Fibroblast of the aortic adventitia (primary cell): Measurements from ENCODE around the gene IDI1. TPM values are rescaled to one million over a fixed set of nuclear protein-coding genes. Genes with fewer than 3 reads are reported as not detected.

Experiments used
- DNase-seq: peaks from one replicate; pipeline ENCODE4 v3.0.0-alpha.2; 2010; ENCODE audit warnings: low read depth
- H3K4me3 ChIP-seq: 2 replicates; pipeline ENCODE4 v1.5.1; 2011; ENCODE audit warnings: low read depth, mild to moderate bottlenecking, control low read depth, low read length, moderate library complexity
- total RNA-seq: library from RNA; depleted of rRNA; stranded (reverse); fragments of >200 nt; gene quantifications from 2 replicates; pipeline ENCODE4 v1.2.3, GENCODE V29; 2012; ENCODE audit warnings: low replicate concordance
- TF ChIP-seq, protein P1 (sequence below): IDR thresholded peaks from 2 replicates; pipeline ENCODE4 v1.5.1; 2011; ENCODE audit warnings: mild to moderate bottlenecking, low read length, control low read depth, inconsistent platforms; ENCODE audit not compliant: insufficient read depth

The IDI1 gene
- total RNA-seq, 1 donor = 48.1 TPM

DNA sequence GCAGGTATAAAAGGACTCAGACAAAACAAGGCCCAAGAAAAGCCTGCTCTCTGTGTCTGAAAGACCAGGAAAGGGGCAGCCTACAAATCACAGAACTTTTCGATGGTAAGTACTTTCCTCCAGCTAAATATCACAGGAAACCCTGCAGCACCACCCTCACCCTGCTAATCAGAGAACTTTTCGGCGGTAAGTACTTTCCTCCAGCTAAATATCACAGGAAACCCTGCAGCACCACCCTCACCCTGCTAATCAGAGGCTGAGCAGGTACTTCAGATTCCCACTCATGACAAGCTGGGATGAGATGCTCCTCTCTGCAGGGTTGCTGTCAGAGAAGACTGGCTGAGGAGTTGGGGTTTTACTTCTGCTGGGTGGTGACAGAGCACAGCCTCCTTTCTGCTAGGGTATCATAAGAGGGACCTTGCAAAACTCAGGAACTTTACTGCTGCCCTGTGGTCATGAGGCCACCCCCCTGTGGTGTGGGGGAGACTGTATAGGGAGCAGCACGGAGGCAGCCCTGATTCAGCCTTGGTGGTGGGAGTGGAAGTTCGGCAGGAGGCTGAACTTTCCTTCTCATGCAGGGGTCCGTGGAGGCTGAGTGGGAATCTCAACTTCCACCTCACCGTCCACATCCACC is 14.4 kb upstream of the IDI1 start:
- TF ChIP-seq, protein P1, sequence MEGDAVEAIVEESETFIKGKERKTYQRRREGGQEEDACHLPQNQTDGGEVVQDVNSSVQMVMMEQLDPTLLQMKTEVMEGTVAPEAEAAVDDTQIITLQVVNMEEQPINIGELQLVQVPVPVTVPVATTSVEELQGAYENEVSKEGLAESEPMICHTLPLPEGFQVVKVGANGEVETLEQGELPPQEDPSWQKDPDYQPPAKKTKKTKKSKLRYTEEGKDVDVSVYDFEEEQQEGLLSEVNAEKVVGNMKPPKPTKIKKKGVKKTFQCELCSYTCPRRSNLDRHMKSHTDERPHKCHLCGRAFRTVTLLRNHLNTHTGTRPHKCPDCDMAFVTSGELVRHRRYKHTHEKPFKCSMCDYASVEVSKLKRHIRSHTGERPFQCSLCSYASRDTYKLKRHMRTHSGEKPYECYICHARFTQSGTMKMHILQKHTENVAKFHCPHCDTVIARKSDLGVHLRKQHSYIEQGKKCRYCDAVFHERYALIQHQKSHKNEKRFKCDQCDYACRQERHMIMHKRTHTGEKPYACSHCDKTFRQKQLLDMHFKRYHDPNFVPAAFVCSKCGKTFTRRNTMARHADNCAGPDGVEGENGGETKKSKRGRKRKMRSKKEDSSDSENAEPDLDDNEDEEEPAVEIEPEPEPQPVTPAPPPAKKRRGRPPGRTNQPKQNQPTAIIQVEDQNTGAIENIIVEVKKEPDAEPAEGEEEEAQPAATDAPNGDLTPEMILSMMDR = no peak
- no peak overlapping the region for H3K4me3 ChIP-seq
- no peak for DNase-seq

DNA sequence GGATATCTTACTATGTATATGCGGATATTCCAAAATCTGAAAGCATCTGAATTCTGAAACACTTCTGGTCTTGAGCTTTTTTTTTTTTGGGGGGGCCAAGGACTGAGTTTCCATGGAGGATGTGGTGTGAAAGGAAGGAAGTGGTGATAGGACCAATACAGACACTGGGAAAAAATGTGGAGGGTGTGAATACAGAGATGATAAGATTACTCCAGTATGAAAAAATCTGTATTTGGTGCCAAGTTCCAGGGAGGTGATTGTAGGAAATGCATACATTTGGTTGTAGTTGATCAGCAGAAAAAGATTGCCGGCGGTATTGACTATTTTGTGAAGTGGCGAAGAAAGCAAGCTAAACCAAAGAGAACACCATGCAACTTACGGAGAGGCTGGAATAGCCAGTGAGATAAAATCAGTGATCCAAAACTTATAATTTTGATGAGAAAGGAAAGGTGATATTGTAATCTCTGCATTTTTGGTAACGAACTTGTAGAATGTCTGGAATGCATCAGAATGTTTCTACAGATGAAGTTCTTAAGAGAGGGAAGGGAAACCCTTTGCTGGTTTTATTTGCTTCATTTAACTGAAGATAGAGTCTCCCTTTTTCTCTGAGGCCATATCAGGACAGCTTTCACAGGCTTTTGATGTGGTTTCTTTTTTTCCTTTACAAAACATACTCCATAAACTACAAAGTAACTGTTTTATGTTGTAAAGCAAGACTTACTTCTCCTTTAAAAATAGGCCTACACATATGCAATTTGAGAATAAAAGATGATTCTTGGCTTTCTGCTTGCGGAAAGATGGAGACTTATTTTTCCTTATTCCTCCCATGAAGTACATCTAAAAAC is 13.2 kb upstream of the IDI1 start:
- peak; percentile 56 for DNase-seq

DNA sequence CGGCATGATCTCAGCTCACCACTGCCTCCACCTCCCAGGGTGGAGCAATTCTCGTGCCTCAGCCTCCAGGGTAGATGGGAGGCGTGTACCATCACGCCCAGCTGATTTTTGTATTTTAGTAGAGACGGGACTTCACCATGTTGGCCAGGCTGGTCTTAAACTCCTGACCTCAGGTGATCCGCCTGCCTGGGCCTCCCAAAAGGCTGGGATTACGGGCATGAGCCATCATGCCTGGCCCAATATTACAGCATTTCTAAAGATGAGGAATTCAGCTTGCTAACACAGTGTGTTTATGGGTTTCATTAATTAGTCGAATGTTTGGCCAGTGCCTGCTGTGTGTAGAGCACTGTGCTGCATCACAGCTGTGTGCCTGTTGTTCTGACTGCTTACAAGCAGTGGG is 11.0 kb upstream of the IDI1 start:
- TF ChIP-seq, protein P1 = no peak
- no peak for DNase-seq
- H3K4me3 ChIP-seq = no peak overlapping the region

More for the DNA sequence above, 13.2 kb upstream of the IDI1 start:
- TF ChIP-seq, protein P1 = no peak
- no peak overlapping the region for H3K4me3 ChIP-seq

DNA sequence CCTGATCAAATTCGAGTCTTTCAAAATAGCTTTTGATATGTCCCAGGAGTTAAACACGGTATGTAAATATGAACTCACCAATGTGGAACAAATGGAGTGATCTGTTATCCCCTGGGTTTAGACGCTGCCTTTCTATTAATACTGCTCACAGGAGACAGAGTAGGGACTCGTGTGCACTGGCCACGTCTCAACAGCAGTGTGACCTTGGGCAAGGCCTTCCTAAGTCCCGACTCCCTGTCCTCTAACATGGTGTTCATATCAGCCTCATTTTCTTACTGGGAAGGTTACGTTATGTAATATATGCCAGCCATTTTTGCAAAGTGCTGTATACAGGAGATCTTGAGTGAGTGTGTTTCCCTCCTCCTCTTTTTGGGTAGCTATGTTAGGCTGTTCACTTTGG is 9.1 kb upstream of the IDI1 start:
- H3K4me3 ChIP-seq = peak overlapping the region; percentile 96
- TF ChIP-seq, protein P1 = no peak
- no peak for DNase-seq

DNA sequence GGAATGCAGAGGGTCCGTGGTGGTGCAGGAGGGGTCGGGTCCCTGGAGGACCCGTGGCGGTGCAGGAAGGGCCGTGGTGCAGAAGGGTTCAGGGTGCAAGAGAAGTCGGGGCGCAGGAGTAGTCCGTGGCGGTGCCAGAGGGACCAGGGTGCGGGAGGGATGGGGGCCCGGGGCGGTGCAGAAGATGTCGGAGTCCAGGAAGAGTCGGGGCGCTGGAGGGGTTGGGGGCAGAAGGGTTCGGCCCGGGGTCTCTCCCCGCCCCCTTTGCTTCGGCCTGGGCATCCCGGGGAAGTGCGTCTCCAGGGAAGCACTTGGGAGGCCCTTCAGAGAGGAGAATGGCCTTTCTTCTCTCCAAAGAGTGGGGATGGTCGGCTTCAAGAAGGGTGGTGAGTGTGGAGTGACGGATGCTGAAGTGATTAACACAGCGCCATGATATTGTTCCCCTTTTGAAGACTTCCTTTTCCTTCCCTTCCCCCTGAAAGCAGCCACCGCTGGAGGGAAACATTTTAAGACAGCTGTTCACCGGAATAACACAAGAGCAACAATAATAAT is 8.3 kb upstream of the IDI1 start:
- peak; percentile 6 for DNase-seq
- peak overlapping the region; percentile 96 for H3K4me3 ChIP-seq
- TF ChIP-seq, protein P1 = no peak

DNA sequence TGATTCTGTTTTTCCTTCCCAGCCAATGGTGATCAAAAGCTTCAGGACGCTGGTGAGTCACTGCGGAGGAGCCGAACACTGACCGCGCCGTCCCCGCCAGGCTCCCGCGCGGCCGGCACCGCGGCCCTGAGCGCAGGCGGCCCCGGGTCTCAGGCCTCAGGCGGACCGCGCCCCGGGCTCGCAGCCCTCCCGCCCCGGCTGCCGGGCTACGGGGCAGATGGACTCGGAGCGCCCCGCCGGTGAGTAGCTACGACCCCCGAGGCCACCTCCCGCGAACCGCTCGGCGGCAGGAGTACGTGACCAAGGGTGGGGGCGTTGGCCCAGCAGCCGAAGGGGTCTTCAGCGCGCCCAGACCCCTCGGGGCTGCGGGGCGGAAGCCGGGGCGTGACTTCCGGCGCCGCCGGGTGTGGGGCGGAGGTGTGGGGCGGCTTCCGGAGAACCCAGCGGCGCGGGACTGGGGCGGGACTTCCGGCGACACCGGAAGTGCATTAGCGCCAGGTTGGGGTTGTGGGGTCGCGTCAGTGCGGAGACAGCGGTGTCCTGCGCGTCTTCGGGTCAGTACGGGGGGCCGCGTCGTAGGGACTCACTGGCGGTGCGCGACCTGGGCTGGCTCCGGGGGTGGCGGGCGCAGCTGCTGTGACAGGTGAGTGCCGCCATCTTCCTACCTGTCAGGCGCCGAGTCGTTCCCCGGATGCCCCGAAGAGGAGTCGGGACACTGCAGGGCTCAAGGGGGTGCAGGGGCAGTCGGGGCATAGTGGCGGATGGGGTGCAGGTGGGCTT is 7.6 kb upstream of the IDI1 start, which contains the start of gene WDR37:
Gene WDR37, plus strand, starts transcription at position 60 of the 780 bp plus-strand sequence. CDS start 15,771 bp downstream, outside the sequence.
- peak within 1 kb of the TSS; percentile 96 for H3K4me3 ChIP-seq
- TF ChIP-seq, protein P1 = no peak
- DNase-seq = peak; percentile 66
